Measurements from ENCODE around the gene TSSK1B. TPM values are rescaled to one million over a fixed set of nuclear protein-coding genes. Genes with fewer than 3 reads are reported as not detected.
"Not testable (repeated sequence)": the region's sequence is repeated elsewhere in the genome, so short reads cannot be mapped to it uniquely, and the experiment has no call there.

Gene TSSK1B
- total RNA-seq, 4 donors from 2014 or later = 0.35 TPM; not detected in 3

GRCh38 chr5:113427871-113428574, 6.8 kb downstream of the TSSK1B start:
- no peak for DNase-seq
- H3K4me3 ChIP-seq = no peak overlapping the region
- no peaks in the 10 kb centered on the region for H3K27me3 ChIP-seq
- no peaks in the 10 kb centered on the region for H3K9me3 ChIP-seq
- no peak overlapping the region for H3K27ac ChIP-seq
- no peaks in the 10 kb centered on the region for H3K36me3 ChIP-seq
- TF ChIP-seq POLR2A (IDR thresholded peaks at IDR 0.05) (no peak), CTCF (IDR thresholded peaks at IDR 0.05) (no peak)
- H3K4me1 ChIP-seq = no peaks in the 10 kb centered on the region
- intact Hi-C loops (cut with DNase I; ENCODE audit: low total_unique reads) = no loop called here

GRCh38 chr5:113425909-113426308, 8.9 kb downstream of the TSSK1B start:
- H3K4me3 ChIP-seq = no peak overlapping the region
- no peak overlapping the region for H3K27ac ChIP-seq
- DNase-seq = no peak
- no peaks in the 10 kb centered on the region for H3K27me3 ChIP-seq
- no peaks in the 10 kb centered on the region for H3K4me1 ChIP-seq
- no peaks in the 10 kb centered on the region for H3K9me3 ChIP-seq
- no peak for TF ChIP-seq POLR2A (IDR thresholded peaks at IDR 0.05)
- TF ChIP-seq CTCF (IDR thresholded peaks at IDR 0.05) = no peak
- no peaks in the 10 kb centered on the region for H3K36me3 ChIP-seq
- intact Hi-C loops (cut with DNase I; ENCODE audit: low total_unique reads) = no loop called here

DNA sequence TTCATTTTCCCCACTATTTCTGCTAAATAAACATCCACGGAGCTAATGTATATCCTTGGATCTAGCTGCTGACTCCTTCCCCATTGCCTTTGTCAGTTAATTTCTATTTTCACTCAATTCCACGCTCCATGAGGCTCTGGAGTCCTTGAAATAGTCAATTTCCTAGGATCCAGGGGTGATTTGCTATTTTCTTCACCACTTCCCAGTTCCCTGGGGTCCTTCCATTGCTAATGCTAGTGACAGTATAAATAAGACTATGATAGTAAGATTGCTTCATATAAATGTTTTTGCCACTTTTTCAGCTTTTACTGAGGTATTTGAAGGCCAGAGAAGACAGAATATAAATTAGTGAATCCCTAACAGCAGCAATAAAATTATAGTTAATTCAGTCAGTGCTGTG, 13.1 kb downstream of the TSSK1B start:
- Histone ChIP-seq H3K4me3 (no peak overlapping the region), H3K27ac (no peak overlapping the region), H3K4me1 (no peaks in the 10 kb centered on the region), H3K27me3 (no peaks in the 10 kb centered on the region), H3K36me3 (no peaks in the 10 kb centered on the region), H3K9me3 (no peaks in the 10 kb centered on the region)
- TF ChIP-seq POLR2A (IDR thresholded peaks at IDR 0.05) = no peak
- no peak for TF ChIP-seq CTCF (IDR thresholded peaks at IDR 0.05)
- no peak for DNase-seq
- intact Hi-C loops (cut with DNase I; ENCODE audit: low total_unique reads) = no loop called here

DNA sequence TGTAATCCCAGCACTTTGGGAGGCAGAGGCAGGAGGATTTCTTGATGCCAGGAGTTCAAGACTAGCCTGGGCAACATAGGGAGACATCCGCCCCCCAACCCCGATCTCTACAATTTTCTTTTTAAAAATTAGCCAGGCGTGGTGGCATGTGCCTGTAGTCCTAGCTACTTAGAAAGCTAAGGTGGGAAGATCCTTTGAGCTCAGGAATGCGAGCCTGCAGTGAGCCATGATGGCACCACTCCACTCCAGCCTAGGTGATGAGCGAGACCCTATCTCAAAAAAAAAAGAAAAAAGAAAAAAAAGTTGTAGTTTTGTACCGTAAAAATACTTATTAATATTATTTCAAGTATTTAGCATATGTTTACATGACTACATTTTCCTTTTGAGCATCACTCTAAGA, 29.3 kb downstream of the TSSK1B start:
- TF ChIP-seq POLR2A (IDR thresholded peaks at IDR 0.05) = no peak
- no peak for TF ChIP-seq CTCF (IDR thresholded peaks at IDR 0.05)
- no peaks in the 10 kb centered on the region for H3K9me3 ChIP-seq
- no peaks in the 10 kb centered on the region for H3K4me1 ChIP-seq
- DNase-seq = no peak
- no peak overlapping the region for H3K4me3 ChIP-seq
- intact Hi-C loops (cut with DNase I; ENCODE audit: low total_unique reads) = no loop called here
- no peaks in the 10 kb centered on the region for H3K27me3 ChIP-seq
- H3K27ac ChIP-seq = no peak overlapping the region
- no peaks in the 10 kb centered on the region for H3K36me3 ChIP-seq

DNA sequence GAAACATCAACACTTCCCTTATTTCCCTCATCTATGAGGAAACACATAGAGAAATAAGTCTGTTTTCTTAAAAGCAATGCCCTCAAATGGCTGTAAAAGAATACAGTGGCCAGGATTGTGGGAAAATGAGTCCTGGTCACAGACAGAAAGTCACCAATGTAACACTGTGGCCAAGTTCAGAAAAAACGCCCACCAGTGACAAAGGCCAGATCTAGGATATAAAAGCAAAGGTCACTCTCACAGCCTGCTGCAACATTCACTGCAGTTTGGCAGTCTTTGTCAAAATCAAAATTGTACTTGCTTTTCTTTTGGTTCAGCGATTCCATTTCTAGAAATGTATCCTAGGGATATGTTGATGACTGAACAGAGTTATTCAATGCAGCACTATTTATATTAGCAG, 30.5 kb downstream of the TSSK1B start:
- H3K4me1 ChIP-seq = no peaks in the 10 kb centered on the region
- TF ChIP-seq CTCF (IDR thresholded peaks at IDR 0.05) (no peak), POLR2A (IDR thresholded peaks at IDR 0.05) (no peak)
- no peaks in the 10 kb centered on the region for H3K9me3 ChIP-seq
- no peak for DNase-seq
- H3K4me3 ChIP-seq = no peak overlapping the region
- intact Hi-C loops (cut with DNase I; ENCODE audit: low total_unique reads) = no loop called here
- no peak overlapping the region for H3K27ac ChIP-seq
- no peaks in the 10 kb centered on the region for H3K27me3 ChIP-seq
- H3K36me3 ChIP-seq = no peaks in the 10 kb centered on the region

- H3K9me3 ChIP-seq; intact Hi-C loops (cut with DNase I; ENCODE audit: low total_unique reads); DNase-seq: not testable (repeated sequence)
Measured at GRCh38 chr5:113397986-113398385, 36.8 kb downstream of the TSSK1B start.

More at GRCh38 chr5:113397986-113398385, 36.8 kb downstream of the TSSK1B start:
- H3K4me1 ChIP-seq, H3K4me3 ChIP-seq, H3K27me3 ChIP-seq, H3K36me3 ChIP-seq, H3K27ac ChIP-seq: not testable (repeated sequence)
